Liver (tissue), 3 donors: ENCODE data around the gene VWA3B.

Experiments used
- CTCF ChIP-seq: fragments of 150-350 bp; IDR thresholded peaks from 2 replicates; pipeline ENCODE4 v1.5.1; 2017; ENCODE audit warnings: improper control_type of control experiment, low read depth, low read length; ENCODE audit not compliant: missing input control
- FOXA1 ChIP-seq: IDR thresholded peaks from 2 replicates; pipeline ENCODE4 v1.6.1; 2016; ENCODE audit warnings: antibody characterized with exemption
- GABPA ChIP-seq, 2 donors: IDR thresholded peaks in 1 of 2; conservative IDR thresholded peaks in 1 of 2; 2 replicates each; pipeline ENCODE4 v1.6.1; 2016; ENCODE audit warnings: antibody characterized with exemption in 2 of 2, mild to moderate bottlenecking in 1 of 2, moderate library complexity in 1 of 2
- RAD21 ChIP-seq, 2 donors: IDR thresholded peaks; 2 replicates each; pipeline ENCODE4 v1.6.1; 2016; ENCODE audit warnings: antibody characterized with exemption in 2 of 2, mild to moderate bottlenecking in 2 of 2
- RXRA ChIP-seq, 2 donors: IDR thresholded peaks; 2 replicates each; pipeline ENCODE4 v1.6.1; 2017 to 2018; ENCODE audit warnings: antibody characterized with exemption in 2 of 2, mild to moderate bottlenecking in 1 of 2
- SP1 ChIP-seq: IDR thresholded peaks from 2 replicates; pipeline ENCODE4 v1.6.1; 2018; ENCODE audit warnings: antibody characterized with exemption, mild to moderate bottlenecking
- TAF1 ChIP-seq: conservative IDR thresholded peaks from 2 replicates; pipeline ENCODE4 v1.6.1; 2016; ENCODE audit warnings: antibody characterized with exemption, mild to moderate bottlenecking
- donor health status: healthy.
- donor health status: healthy.

DNA sequence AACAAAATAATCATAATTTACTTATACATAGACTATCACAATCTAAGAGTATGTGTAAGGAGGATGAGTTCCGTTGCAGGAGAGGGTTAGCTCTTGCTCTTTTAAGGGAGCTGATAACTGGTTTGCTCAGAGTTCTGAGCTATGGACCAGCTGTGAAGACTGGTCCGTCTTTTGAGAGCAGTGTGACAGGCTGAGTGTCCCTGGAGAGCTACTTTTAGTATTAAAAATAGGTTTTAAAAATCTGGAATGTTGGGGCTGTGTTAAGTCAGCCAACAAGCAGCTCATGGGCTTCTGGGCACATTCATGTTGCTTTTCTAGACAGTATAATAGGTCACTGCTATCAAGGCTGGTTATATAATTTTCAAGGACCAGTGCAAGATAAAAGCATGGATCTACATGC is 49.8 kb upstream of the VWA3B start:
- TF ChIP-seq CTCF (no peak), TAF1 (no peak), GABPA (IDR thresholded peaks at IDR 0.05 in 1 of 2, conservative IDR thresholded peaks at IDR 0.05 in 1 of 2) (no peak), RAD21 (IDR thresholded peaks at IDR 0.05) (no peak), SP1 (no peak), FOXA1 (no peak), RXRA (IDR thresholded peaks at IDR 0.05) (no peak)
